GM13976 (cell line): ENCODE results near the gene RYR3.

Experiments
- DNase-seq: peaks from one replicate; pipeline ENCODE4 v3.0.0; 2012; ENCODE audit warnings: low spot score
- in situ Hi-C: fragments of 300-500 bp; cut with MboI; formaldehyde crosslinking; loops from one replicate; pipeline ENCODE4 v1.12.0; 2022; ENCODE audit warnings: low sequenced_read_pairs, mixed read lengths, inconsistent platforms; ENCODE audit not compliant: unreplicated experiment
- TF ChIP-seq, protein P1 (sequence below): IDR thresholded peaks from 2 replicates; pipeline ENCODE4 v1.5.1; 2012; ENCODE audit warnings: borderline replicate concordance, mild to moderate bottlenecking; ENCODE audit not compliant: insufficient read depth; ENCODE audit errors: extremely low read depth, missing control alignments, control extremely low read depth

Gene RYR3

DNA sequence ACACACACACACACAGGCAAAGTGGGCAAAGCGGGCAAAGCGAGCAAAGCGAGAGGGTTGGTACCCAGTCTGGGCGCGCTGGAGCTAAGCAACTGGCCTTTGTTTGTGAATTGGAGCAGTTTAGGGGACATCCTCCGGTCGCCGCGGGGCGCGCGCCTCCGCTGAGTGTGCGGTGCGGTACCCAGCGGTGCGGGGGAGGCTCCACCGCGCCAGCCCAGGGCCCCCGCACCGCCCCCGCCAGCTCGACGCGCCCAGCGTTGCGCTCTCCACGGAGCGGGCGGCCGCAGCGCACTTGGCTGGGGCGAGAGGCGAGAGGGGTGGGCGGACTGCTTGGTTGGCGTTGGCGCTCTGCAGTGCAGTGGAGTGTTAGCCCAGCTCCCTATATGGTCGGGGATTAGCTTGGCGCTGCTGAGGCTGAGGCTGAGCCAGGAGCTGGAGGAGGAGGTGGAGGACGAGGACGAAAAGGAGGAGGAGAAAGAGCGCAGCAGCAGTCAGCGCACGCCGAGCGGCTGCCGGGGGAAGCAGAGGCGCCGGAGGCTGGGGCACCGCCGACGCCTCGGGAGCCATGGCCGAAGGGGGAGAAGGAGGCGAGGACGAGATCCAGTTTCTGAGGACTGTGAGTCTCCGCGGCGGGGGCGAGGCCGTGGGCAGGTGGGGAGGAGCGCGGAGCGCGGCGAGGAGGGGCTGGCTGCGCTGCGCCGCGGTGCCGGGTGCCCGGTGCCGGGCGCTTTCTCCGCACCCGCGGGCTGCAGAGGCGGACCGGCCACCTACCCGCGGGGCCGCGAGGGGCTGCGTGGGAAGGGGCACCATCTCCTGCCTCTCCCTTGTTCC, at the start of gene RYR3:
Gene RYR3, plus strand, starts transcription at position 487 of the 831 bp plus-strand sequence. Its CDS starts 79 bp downstream, at position 566.
- in situ Hi-C loops: loop anchor here (25.0 kb wide), 1 partner anchor 677 kb away; no protein-coding TSS in a partner anchor
- TF ChIP-seq, protein P1, sequence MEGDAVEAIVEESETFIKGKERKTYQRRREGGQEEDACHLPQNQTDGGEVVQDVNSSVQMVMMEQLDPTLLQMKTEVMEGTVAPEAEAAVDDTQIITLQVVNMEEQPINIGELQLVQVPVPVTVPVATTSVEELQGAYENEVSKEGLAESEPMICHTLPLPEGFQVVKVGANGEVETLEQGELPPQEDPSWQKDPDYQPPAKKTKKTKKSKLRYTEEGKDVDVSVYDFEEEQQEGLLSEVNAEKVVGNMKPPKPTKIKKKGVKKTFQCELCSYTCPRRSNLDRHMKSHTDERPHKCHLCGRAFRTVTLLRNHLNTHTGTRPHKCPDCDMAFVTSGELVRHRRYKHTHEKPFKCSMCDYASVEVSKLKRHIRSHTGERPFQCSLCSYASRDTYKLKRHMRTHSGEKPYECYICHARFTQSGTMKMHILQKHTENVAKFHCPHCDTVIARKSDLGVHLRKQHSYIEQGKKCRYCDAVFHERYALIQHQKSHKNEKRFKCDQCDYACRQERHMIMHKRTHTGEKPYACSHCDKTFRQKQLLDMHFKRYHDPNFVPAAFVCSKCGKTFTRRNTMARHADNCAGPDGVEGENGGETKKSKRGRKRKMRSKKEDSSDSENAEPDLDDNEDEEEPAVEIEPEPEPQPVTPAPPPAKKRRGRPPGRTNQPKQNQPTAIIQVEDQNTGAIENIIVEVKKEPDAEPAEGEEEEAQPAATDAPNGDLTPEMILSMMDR: no peak
- DNase-seq: no peak

DNA sequence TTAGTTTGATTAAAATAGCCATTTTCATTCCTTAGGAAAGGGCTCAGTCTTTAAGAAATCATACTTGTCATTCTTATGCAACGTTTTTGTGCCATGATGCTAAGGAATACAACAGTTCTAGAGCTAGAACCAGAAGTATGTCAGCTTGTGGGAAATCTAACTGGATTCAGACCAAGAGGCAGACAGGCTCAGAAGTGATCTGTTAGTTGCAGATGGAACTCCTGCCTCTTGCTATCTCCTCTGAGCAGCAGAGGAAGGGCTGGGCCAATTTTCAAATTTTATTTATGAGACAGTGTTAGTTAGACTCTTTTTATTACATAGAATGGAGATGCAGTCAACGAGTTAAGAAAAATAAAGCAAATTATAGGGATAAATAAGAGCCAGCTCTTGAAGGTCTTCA, 48.5 kb upstream of the RYR3 start:
- TF ChIP-seq, protein P1: no peak
- DNase-seq: no peak
- in situ Hi-C loops: no loop called here

DNA sequence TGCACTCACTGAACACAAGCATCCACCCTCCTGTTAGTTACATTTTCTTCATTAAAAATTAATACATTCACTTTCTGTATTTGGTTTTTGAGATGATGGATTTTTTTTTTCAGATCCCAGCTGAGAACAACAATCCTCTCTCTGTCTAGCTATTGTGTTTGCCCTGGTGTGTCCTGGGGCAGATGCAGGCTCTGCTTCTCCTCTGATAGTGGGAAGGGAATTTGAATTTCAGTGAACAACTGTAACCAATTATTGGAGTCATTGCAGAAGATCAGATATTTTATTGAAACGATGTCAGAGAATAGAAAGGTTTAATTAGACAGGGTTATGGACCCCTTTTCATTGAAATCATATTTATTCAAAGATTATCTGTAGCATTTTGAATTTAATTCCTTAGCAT, 33.1 kb upstream of the RYR3 start:
- DNase-seq: no peak
- in situ Hi-C loops: no loop called here
- TF ChIP-seq, protein P1: no peak

DNA sequence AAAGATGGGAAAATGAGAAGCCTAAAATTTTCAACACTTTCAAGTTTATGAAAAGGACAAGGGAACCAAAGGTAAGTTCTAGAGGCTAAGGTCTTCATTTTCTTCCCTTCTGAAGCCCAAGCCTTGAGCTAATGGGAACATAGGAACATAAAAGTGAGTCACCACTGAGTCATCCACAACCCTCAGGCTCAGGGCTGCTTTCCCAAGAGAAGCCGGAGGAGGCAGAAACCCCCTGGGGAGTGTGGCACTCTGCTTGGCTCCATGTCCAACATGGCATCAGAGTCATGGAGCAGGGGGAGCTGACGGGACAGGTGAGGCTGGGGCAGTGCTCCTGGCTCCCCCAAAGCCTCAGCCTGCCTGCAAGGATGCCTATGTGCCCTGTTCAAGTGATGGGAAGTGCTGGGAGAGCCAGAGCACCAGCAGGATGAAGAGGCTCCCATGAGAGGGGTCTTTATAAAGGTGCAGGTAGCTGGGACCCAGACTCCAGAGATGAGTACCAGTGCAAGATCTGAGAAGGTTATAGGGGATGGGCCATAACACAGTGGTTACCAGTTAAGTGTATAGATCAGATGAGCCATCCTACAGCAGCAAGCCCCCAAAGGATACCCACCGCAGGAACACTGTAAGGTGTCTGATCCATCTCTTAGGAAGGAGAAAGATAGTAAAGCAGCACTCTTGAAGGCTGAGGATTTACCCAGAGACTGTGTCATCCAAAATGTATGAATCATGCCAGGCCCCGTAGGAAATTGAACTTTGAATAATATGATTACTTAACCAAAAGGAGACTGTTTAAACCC, 31.8 kb upstream of the RYR3 start:
- in situ Hi-C loops: no loop called here
- no peak for DNase-seq
- TF ChIP-seq, protein P1: no peak

DNA sequence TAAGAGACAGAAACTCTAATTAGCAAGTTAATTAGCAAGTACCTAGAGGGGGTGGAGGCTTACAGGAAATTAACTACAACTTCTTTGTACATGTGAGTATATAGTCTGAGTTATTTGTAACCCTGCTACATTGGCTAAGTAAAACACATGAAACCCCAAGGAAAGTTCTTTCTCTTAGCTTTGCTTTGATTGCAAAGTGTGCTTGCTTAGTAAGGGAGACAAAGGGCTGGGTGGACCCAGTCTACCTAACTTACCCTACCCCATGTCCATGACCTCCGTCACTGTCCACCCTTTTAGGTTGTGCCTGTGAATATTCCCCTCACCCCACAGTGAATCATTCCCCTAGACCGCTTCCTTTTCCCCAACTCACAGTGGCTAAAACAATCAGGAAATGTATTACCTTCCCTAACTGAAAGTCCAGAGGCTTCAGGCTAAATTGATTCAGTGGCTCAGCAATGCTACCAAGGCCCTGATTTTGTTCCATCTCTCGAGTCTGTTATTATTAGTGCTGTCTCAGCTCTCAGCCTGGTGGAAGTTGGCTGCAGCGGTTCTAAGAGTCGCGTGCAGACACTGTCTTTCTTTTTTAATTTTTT, 31.1 kb upstream of the RYR3 start:
- in situ Hi-C loops: no loop called here

More for the DNA sequence above, 31.1 kb upstream of the RYR3 start:
- no peak for DNase-seq
- TF ChIP-seq, protein P1: no peak
